Measurements from ENCODE around the gene INVS. TPM values are rescaled to one million over a fixed set of nuclear protein-coding genes. Genes with fewer than 3 reads are reported as not detected.
"Not testable (repeated sequence)": the region's sequence is repeated elsewhere in the genome, so short reads cannot be mapped to it uniquely, and the experiment has no call there.

INVS gene
- total RNA-seq, 4 donors from 2014 or later, result 28.0 to 42.6 (median 35.6) TPM

- H3K27ac ChIP-seq, result peak overlapping the region in 2 of 4 donors; percentile 20 to 51
- WGBS, 2 donors, result 62 to 63% methylated on average over 2 of the region's 2 CpGs
- H3K27me3 ChIP-seq, result no peaks in the 10 kb centered on the region
Observed at GRCh38 chr9:100066539-100066938, 32.5 kb upstream of the INVS start.

GRCh38 chr9:100067990-100068389 is 31.1 kb upstream of the INVS start:
- WGBS, 2 donors, result 91% methylated on average over 10 of the region's 30 CpGs; no CpG with 5 or more reads in 1 of the 2 donors
- not testable (repeated sequence) for DNase-seq (ENCODE audit: low spot score in 2 of 2); H3K36me3 ChIP-seq; H3K4me3 ChIP-seq; H3K9me3 ChIP-seq; H3K27me3 ChIP-seq; H3K27ac ChIP-seq
- peaks cover 0 to 41% (median 8%) of the 10 kb centered on the region in 4 donors for H3K4me1 ChIP-seq

More at GRCh38 chr9:100066539-100066938, 32.5 kb upstream of the INVS start:
- Histone ChIP-seq H3K36me3 (no peaks in the 10 kb centered on the region), H3K4me3 (no peak overlapping the region), H3K4me1 (peaks cover 0 to 33% (median 8%) of the 10 kb centered on the region in 4 donors), H3K9me3 (no peaks in the 10 kb centered on the region)
- TF ChIP-seq POLR2A (IDR thresholded peaks at IDR 0.05), result no peak
- TF ChIP-seq EP300 (IDR thresholded peaks at IDR 0.05), result no peak
- no peak for TF ChIP-seq CTCF (IDR thresholded peaks at IDR 0.05)
- peak in 1 of 2 donors; percentile 14 for DNase-seq (ENCODE audit: low spot score in 2 of 2)

GRCh38 chr9:100069068-100069467 is 30.0 kb upstream of the INVS start:
- not testable (repeated sequence) for H3K9me3 ChIP-seq; H3K36me3 ChIP-seq; H3K4me3 ChIP-seq; DNase-seq (ENCODE audit: low spot score in 2 of 2); H3K27ac ChIP-seq; H3K27me3 ChIP-seq
- 83 to 92% methylated on average over 1 of the region's 3 CpGs for WGBS, 2 donors
- peaks cover 0 to 44% (median 6%) of the 10 kb centered on the region in 4 donors for H3K4me1 ChIP-seq

GRCh38 chr9:100070104-100071041 is 28.7 kb upstream of the INVS start:
- Histone ChIP-seq H3K9me3 (no peaks in the 10 kb centered on the region), H3K36me3 (no peaks in the 10 kb centered on the region), H3K27ac (no peak overlapping the region), H3K4me3 (no peak overlapping the region), H3K4me1 (peaks cover 0 to 49% (median 5%) of the 10 kb centered on the region in 4 donors), H3K27me3 (no peaks in the 10 kb centered on the region)
- DNase-seq (ENCODE audit: low spot score in 2 of 2), result no peak
- TF ChIP-seq CTCF (IDR thresholded peaks at IDR 0.05), result no peak
- no peak for TF ChIP-seq POLR2A (IDR thresholded peaks at IDR 0.05)
- TF ChIP-seq EP300 (IDR thresholded peaks at IDR 0.05), result no peak
- WGBS, 2 donors, result 80% methylated on average over 2 of the region's 2 CpGs

- no peaks in the 10 kb centered on the region for H3K27me3 ChIP-seq
- H3K27ac ChIP-seq, result no peak overlapping the region
- no peak for TF ChIP-seq POLR2A (IDR thresholded peaks at IDR 0.05)
- no peak for TF ChIP-seq EP300 (IDR thresholded peaks at IDR 0.05)
- TF ChIP-seq CTCF (IDR thresholded peaks at IDR 0.05), result no peak
- no peak for DNase-seq (ENCODE audit: low spot score in 2 of 2)
- 75% methylated on average over 2 of the region's 2 CpGs for WGBS, 2 donors
- peaks cover 0 to 49% (median 4%) of the 10 kb centered on the region in 4 donors for H3K4me1 ChIP-seq
- no peaks in the 10 kb centered on the region for H3K36me3 ChIP-seq
- H3K4me3 ChIP-seq, result no peak overlapping the region
- H3K9me3 ChIP-seq, result no peaks in the 10 kb centered on the region
Observed at GRCh38 chr9:100071271-100071670, 27.8 kb upstream of the INVS start.

- H3K27me3 ChIP-seq, result no peaks in the 10 kb centered on the region
- H3K4me3 ChIP-seq, result no peak overlapping the region
- no peak for DNase-seq (ENCODE audit: low spot score in 2 of 2)
- H3K9me3 ChIP-seq, result no peaks in the 10 kb centered on the region
- no peak overlapping the region for H3K27ac ChIP-seq
- WGBS, 2 donors, result 45 to 51% methylated on average over 2 of the region's 2 CpGs
- peaks cover 0 to 40% (median 0%) of the 10 kb centered on the region in 4 donors for H3K4me1 ChIP-seq
- TF ChIP-seq POLR2A (IDR thresholded peaks at IDR 0.05) (no peak), EP300 (IDR thresholded peaks at IDR 0.05) (no peak), CTCF (IDR thresholded peaks at IDR 0.05) (no peak)
- no peaks in the 10 kb centered on the region for H3K36me3 ChIP-seq
Observed at GRCh38 chr9:100072805-100073204, 26.2 kb upstream of the INVS start.
